Common myeloid progenitor, CD34-positive (primary cell): ENCODE results near the gene CLASP2.

ENCODE experiments used
- CTCF ChIA-PET: fragments of 350-600 bp; sonication (Branson Sonifier 250); formaldehyde crosslinking; loops from one replicate; lab custom pipeline; 2021; ENCODE audit warnings: antibody characterized with exemption; lab: Charles Lee
- POLR2A ChIA-PET: fragments of 350-600 bp; sonication (Branson Sonifier 250); formaldehyde crosslinking; loops from one replicate; lab custom pipeline; 2021; ENCODE audit warnings: antibody characterized with exemption; lab: Charles Lee
- DNase-seq, 3 donors: peaks; one replicate each; pipeline versions ENCODE4 v3.0.0 to v3.0.0-alpha.2; 2013
- H3K27ac ChIP-seq, 2 experiments: 1 replicate in 1 of 2; 2 replicates in 1 of 2; pipeline ENCODE4 v1.7.0; 2013; ENCODE audit warnings: inconsistent platforms in 2 of 2, low read length in 2 of 2, mild to moderate bottlenecking in 2 of 2, low read depth in 1 of 2, moderate library complexity in 1 of 2; ENCODE audit not compliant: severe bottlenecking in 2 of 2, insufficient read depth in 1 of 2, poor library complexity in 1 of 2
- H3K27me3 ChIP-seq, 5 experiments: replicated peaks in 2 of 5; 1 replicate in 3 of 5; 2 replicates in 2 of 5; pipeline versions ENCODE4 v1.6.1 to v1.7.0; 2013; ENCODE audit warnings: low read length in 4 of 5, mild to moderate bottlenecking in 2 of 5, moderate library complexity in 2 of 5, inconsistent platforms in 1 of 5; ENCODE audit not compliant: insufficient read depth in 5 of 5, control insufficient read depth in 4 of 5
- H3K36me3 ChIP-seq, 4 experiments: 1 replicate in 2 of 4; 2 replicates in 2 of 4; pipeline versions ENCODE4 v1.6.1 to v1.7.0; 2013; ENCODE audit warnings: low read length in 3 of 4, control low read depth in 1 of 4, mild to moderate bottlenecking in 1 of 4; ENCODE audit not compliant: control insufficient read depth in 4 of 4, insufficient read depth in 4 of 4
- H3K4me1 ChIP-seq, 4 experiments: 1 replicate in 3 of 4; 2 replicates in 1 of 4; pipeline versions ENCODE4 v1.6.1 to v1.7.1; 2013; ENCODE audit warnings: low read length in 3 of 4, mild to moderate bottlenecking in 3 of 4, control low read depth in 1 of 4, inconsistent platforms in 1 of 4, moderate library complexity in 1 of 4; ENCODE audit not compliant: control insufficient read depth in 4 of 4, insufficient read depth in 4 of 4; ENCODE audit errors: control extremely low read depth in 1 of 4
- H3K4me3 ChIP-seq, 7 experiments: 1 replicate in 4 of 7; 2 replicates in 3 of 7; pipeline versions ENCODE4 v1.5.1 to v1.7.0; 2013; ENCODE audit warnings: mild to moderate bottlenecking in 7 of 7, low read length in 6 of 7, moderate library complexity in 6 of 7, inconsistent platforms in 2 of 7, low read depth in 2 of 7, control low read depth in 1 of 7; ENCODE audit not compliant: insufficient read depth in 4 of 7, control insufficient read depth in 1 of 7; ENCODE audit errors: extremely low read depth in 1 of 7
- H3K9me3 ChIP-seq, 5 experiments: 1 replicate in 4 of 5; 2 replicates in 1 of 5; pipeline versions ENCODE4 v1.6.1 to v1.7.1; 2013; ENCODE audit warnings: low read length in 4 of 5, mild to moderate bottlenecking in 2 of 5, inconsistent platforms in 1 of 5, low read depth in 1 of 5, moderate library complexity in 1 of 5; ENCODE audit not compliant: control insufficient read depth in 4 of 5, insufficient read depth in 2 of 5; ENCODE audit errors: control extremely low read depth in 1 of 5
- WGBS: methylation state at CpG from one replicate; pipeline ENCODE4 v1.1.5; 2013; ENCODE audit not compliant: insufficient coverage; 5-methylcytosine and 5-hydroxymethylcytosine counted together

The CLASP2 gene

DNA sequence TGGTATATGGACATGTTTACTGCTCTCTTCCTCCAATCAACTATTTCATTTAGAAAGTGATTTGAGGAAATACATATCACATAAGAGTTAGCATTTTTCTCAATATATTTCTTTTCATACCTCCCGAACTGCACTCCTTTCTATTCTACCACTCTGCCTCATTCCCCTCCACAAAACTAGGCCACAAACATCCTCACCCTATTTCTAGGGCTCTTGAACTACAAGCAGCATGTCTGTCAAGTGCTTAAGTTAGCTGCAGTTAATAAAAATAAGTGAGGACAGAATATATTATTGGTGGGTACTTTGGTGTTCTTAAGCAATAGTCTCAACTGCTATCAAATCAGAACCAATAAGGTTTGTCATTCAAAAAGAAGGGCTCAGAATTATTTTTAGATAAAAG lies 125.1 kb downstream of the CLASP2 start:
- 83% methylated on average over 1 of the region's 1 CpG for WGBS
- H3K27me3 ChIP-seq, result no peaks in the 10 kb centered on the region
- ChIA-PET CTCF (no interaction called here), POLR2A (no interaction called here)
- H3K36me3 ChIP-seq, result peaks cover 7 to 22% (median 9%) of the 10 kb centered on the region in 4 experiments
- H3K9me3 ChIP-seq, result no peaks in the 10 kb centered on the region
- no peak overlapping the region for H3K4me3 ChIP-seq
- H3K4me1 ChIP-seq, result peaks cover 0 to 2% (median 0%) of the 10 kb centered on the region in 4 experiments
- DNase-seq, result no peak
- no peak overlapping the region for H3K27ac ChIP-seq

DNA sequence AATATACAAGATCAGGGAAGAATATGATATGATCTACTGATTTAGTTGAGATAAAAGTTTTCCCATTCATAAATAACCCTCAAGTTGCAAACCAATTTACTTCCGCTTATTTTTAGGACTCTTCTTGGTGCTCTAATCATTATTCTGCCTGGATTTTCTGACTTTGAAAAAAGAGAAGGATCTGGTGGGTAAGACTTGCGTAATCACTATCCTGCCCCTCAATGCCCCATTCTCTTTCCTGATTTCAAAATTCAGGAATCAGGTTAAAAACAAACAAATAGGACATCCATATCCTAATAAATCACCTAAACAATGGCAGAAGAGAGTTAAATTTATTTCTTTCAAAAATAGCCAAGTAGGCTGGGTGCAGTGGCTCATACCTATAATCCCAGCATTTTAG lies 127.5 kb downstream of the CLASP2 start:
- H3K27ac ChIP-seq, result no peak overlapping the region

DNA sequence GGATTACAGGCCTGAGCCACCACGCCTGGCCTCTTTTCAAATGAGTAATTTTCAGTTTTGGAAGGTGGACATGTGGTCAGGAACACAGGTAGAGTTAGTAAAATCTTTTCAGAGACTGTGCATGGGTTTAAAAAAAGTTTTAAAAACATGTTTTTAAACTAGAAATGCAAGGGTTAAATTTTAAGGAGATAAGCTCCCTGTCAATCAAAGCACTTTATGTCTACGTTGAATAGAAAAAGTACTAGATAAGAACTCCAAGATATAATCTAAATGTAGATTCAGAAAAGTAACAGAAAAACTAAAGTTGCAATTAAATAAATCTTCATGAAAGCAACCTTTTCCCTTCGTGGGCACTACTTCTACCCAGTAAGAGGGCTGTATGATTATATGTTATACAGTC lies 131.7 kb downstream of the CLASP2 start:
- ChIA-PET CTCF (no interaction called here), POLR2A (no interaction called here)
- DNase-seq, result no peak
- Histone ChIP-seq H3K36me3 (peaks cover 6 to 28% (median 15%) of the 10 kb centered on the region in 4 experiments), H3K4me1 (no peaks in the 10 kb centered on the region), H3K27ac (no peak overlapping the region), H3K4me3 (no peak overlapping the region), H3K27me3 (no peaks in the 10 kb centered on the region), H3K9me3 (no peaks in the 10 kb centered on the region)
- WGBS, result 100% methylated on average over 1 of the region's 3 CpGs

More for the DNA sequence above, 127.5 kb downstream of the CLASP2 start:
- DNase-seq, result no peak
- H3K36me3 ChIP-seq, result peaks cover 5 to 24% (median 8%) of the 10 kb centered on the region in 4 experiments
- no peaks in the 10 kb centered on the region for H3K4me1 ChIP-seq
- WGBS, result no CpG with 5 or more reads among the region's 2 CpGs
- POLR2A ChIA-PET, result no interaction called here
- no peaks in the 10 kb centered on the region for H3K27me3 ChIP-seq
- CTCF ChIA-PET, result no interaction called here
- H3K9me3 ChIP-seq, result no peaks in the 10 kb centered on the region
- no peak overlapping the region for H3K4me3 ChIP-seq

DNA sequence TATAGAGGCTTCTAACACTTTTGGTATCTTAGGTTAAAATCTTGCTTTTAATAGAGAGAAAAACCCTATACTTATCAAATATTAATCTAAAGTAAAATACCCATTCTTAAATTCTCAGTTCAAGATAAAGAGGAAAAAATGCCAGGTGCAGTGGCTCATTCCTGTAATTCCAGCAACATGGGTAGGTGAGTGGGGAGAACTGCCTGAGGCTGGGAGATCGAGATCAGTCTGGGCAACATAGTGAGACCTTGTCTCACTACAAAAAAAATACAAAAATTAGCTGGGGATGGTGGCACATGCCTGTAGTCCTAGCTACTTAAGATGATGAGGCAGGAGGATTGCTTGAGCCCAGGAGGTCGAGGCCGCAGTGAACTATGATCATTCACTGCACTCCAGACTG lies 135.8 kb downstream of the CLASP2 start:
- 83% methylated on average over 1 of the region's 3 CpGs for WGBS
- peaks cover 11 to 20% (median 16%) of the 10 kb centered on the region in 4 experiments for H3K36me3 ChIP-seq
- H3K27ac ChIP-seq, result no peak overlapping the region
- ChIA-PET CTCF (no interaction called here), POLR2A (no interaction called here)
- H3K4me3 ChIP-seq, result no peak overlapping the region
- no peak for DNase-seq
- no peaks in the 10 kb centered on the region for H3K4me1 ChIP-seq
- no peaks in the 10 kb centered on the region for H3K27me3 ChIP-seq
- no peaks in the 10 kb centered on the region for H3K9me3 ChIP-seq

DNA sequence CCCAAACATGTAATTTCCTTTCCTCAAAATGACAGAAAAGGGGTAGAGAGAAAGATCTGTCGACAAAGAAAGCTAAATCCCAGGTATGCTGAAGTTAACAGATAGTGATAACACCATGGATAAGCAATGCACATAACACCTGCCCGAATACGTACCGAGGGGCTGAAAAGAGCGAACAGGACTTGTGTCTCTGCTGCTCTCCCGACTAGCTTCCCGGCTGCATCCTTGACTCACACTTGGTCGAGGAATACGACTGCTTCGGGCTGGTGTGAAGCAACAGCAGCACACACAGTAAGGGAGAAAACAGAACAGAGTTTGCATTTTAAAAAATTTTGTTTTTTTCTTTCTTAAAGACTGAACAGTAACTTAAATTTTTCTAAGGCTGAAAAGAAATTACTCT lies 136.4 kb downstream of the CLASP2 start:
- 98% methylated on average over 10 of the region's 10 CpGs for WGBS
- CTCF ChIA-PET, result no interaction called here

DNA sequence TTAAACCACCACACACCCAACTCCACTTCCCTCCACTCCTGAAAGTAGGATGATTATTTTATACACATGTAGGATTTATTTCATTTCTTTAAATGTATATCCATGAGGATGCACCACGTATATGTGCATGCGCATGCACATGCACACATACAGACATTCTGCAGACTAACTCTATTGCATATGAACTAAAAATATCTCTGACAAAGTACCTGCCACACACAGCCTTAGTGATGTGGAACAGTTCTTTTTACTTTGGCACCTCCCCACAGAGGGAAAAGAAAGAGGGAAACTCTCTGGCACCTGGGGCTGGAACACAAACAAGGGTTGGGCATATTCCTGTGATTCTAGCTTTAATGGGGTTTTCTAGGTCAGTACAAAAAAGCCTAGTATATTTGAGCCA lies 138.2 kb downstream of the CLASP2 start:
- Histone ChIP-seq H3K27me3 (no peaks in the 10 kb centered on the region), H3K9me3 (no peaks in the 10 kb centered on the region), H3K27ac (no peak overlapping the region), H3K4me1 (no peaks in the 10 kb centered on the region), H3K4me3 (no peak overlapping the region), H3K36me3 (peaks cover 11 to 25% (median 17%) of the 10 kb centered on the region in 4 experiments)
- POLR2A ChIA-PET, result no interaction called here
- WGBS, result 100% methylated on average over 1 of the region's 2 CpGs
- CTCF ChIA-PET, result no interaction called here
- DNase-seq, result no peak

More for the DNA sequence above, 136.4 kb downstream of the CLASP2 start:
- H3K9me3 ChIP-seq, result no peaks in the 10 kb centered on the region
- H3K4me3 ChIP-seq, result no peak overlapping the region
- H3K36me3 ChIP-seq, result peaks cover 14 to 19% (median 17%) of the 10 kb centered on the region in 4 experiments
- H3K27ac ChIP-seq, result no peak overlapping the region
- H3K27me3 ChIP-seq, result no peaks in the 10 kb centered on the region
- DNase-seq, result no peak
- POLR2A ChIA-PET, result no interaction called here
- H3K4me1 ChIP-seq, result no peaks in the 10 kb centered on the region

DNA sequence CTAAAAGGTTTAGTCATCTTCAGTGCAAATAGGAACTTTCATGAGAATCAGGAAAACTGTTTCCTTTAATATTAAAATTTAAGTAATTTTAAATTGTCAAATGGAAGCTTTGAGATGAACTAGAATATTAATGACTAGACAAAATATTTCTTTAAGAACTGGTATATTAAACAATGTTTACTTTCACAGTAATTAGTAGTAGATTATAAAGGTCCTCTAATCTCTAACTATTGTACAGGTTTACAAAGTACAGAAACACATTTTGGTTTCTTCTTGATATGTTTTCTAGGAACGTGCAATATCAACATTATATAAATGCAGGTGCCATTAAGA lies 138.9 kb downstream of the CLASP2 start:
- Histone ChIP-seq H3K36me3 (peaks cover 14 to 25% (median 17%) of the 10 kb centered on the region in 4 experiments), H3K27me3 (no peaks in the 10 kb centered on the region), H3K27ac (no peak overlapping the region), H3K4me1 (no peaks in the 10 kb centered on the region), H3K4me3 (no peak overlapping the region), H3K9me3 (no peaks in the 10 kb centered on the region)
- WGBS, result no CpG with 5 or more reads among the region's 1 CpG
- ChIA-PET CTCF (no interaction called here), POLR2A (no interaction called here)
- DNase-seq, result no peak
